Duodenal mucosa (tissue), 2 donors: ENCODE results near the gene CHST10.

Experiments used
- H3K27ac ChIP-seq: one replicate; pipeline ENCODE4 v1.7.0; 2013; ENCODE audit warnings: low read depth, low read length
- H3K27me3 ChIP-seq, 2 donors: one replicate each; pipeline ENCODE4 v1.7.0; 2013; ENCODE audit warnings: low read length in 2 of 2, control low read depth in 1 of 2; ENCODE audit not compliant: insufficient read depth in 2 of 2, control insufficient read depth in 1 of 2
- H3K36me3 ChIP-seq, 2 donors: one replicate each; pipeline ENCODE4 v1.7.0; 2013; ENCODE audit warnings: low read length in 2 of 2, control low read depth in 1 of 2; ENCODE audit not compliant: insufficient read depth in 2 of 2, control insufficient read depth in 1 of 2
- H3K4me1 ChIP-seq, 2 donors: one replicate each; pipeline ENCODE4 v1.7.0; 2013; ENCODE audit warnings: low read length in 2 of 2, control low read depth in 1 of 2; ENCODE audit not compliant: insufficient read depth in 2 of 2, control insufficient read depth in 1 of 2
- H3K4me3 ChIP-seq, 2 donors: one replicate each; pipeline ENCODE4 v1.7.0; 2013; ENCODE audit warnings: low read length in 2 of 2, low read depth in 1 of 2
- H3K9ac ChIP-seq, 2 donors: one replicate each; pipeline ENCODE4 v1.7.0; 2013; ENCODE audit warnings: low read length in 2 of 2, low read depth in 1 of 2
- H3K9me3 ChIP-seq, 2 donors: one replicate each; pipeline ENCODE4 v1.7.0; 2013; ENCODE audit warnings: low read length in 2 of 2, control low read depth in 1 of 2; ENCODE audit not compliant: control insufficient read depth in 1 of 2

CHST10 gene

DNA sequence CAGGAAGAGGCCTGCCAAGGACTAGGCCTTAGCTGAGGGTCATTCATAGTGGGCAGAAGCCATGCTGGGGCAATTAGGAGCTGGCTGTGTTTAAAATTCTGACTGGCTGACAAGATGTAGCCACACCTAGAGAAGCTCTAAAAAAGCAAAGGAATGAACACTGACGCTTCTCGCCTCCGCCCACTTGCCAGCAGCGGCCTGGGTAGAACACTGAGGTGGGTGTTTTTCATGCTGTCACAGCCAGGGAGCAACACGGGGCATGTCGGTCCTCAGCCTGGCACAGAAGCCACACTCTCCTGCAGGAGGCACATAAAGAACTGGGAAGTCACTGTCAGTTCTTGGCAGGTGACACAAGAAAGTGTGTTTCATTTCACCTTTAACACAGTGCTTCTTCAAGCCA is 10.4 kb downstream of the CHST10 start:
- Histone ChIP-seq H3K4me3 (no peak overlapping the region), H3K27me3 (no peaks in the 10 kb centered on the region), H3K9me3 (no peaks in the 10 kb centered on the region), H3K27ac (no peak overlapping the region), H3K9ac (no peak overlapping the region), H3K4me1 (no peaks in the 10 kb centered on the region), H3K36me3 (no peaks in the 10 kb centered on the region)

DNA sequence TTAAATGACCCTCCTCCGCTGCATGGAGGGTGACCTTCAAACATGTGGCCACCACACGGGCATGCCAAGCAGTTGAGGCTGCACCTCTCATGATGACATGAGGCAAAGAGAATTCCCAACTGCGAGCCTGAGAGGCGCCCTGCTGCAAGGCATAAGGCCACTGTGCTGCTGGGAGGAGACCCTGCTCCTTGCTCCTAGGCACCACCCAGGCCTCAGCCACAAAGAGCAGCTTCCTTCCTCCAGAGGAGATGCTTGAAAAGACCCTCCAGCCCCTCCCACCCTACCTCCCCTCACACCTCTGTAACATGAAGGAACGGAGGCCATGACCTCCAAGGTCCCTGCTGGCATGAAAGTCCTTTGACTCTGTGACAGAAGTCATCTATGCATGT is 11.4 kb downstream of the CHST10 start:
- H3K36me3 ChIP-seq = no peaks in the 10 kb centered on the region
- no peak overlapping the region for H3K4me3 ChIP-seq
- no peak overlapping the region for H3K9ac ChIP-seq
- no peak overlapping the region for H3K27ac ChIP-seq
- H3K27me3 ChIP-seq = no peaks in the 10 kb centered on the region
- no peaks in the 10 kb centered on the region for H3K4me1 ChIP-seq
- no peaks in the 10 kb centered on the region for H3K9me3 ChIP-seq

- Histone ChIP-seq H3K9me3 (no peaks in the 10 kb centered on the region), H3K9ac (no peak overlapping the region), H3K36me3 (no peaks in the 10 kb centered on the region), H3K4me1 (no peaks in the 10 kb centered on the region), H3K27me3 (no peaks in the 10 kb centered on the region), H3K4me3 (no peak overlapping the region), H3K27ac (no peak overlapping the region)
Measured at GRCh38 chr2:100405403-100406119, 11.9 kb downstream of the CHST10 start.

- no peak overlapping the region for H3K9ac ChIP-seq
- H3K4me3 ChIP-seq = no peak overlapping the region
- no peaks in the 10 kb centered on the region for H3K4me1 ChIP-seq
- no peaks in the 10 kb centered on the region for H3K36me3 ChIP-seq
- no peaks in the 10 kb centered on the region for H3K27me3 ChIP-seq
- no peak overlapping the region for H3K27ac ChIP-seq
- H3K9me3 ChIP-seq = no peaks in the 10 kb centered on the region
Measured at GRCh38 chr2:100404411-100404810, 13.1 kb downstream of the CHST10 start.

GRCh38 chr2:100403722-100404121 is 13.7 kb downstream of the CHST10 start:
- Histone ChIP-seq H3K36me3 (no peaks in the 10 kb centered on the region), H3K27ac (no peak overlapping the region), H3K9me3 (no peaks in the 10 kb centered on the region), H3K4me3 (no peak overlapping the region), H3K27me3 (no peaks in the 10 kb centered on the region), H3K9ac (no peak overlapping the region), H3K4me1 (no peaks in the 10 kb centered on the region)

GRCh38 chr2:100401268-100401667 is 16.2 kb downstream of the CHST10 start:
- H3K4me3 ChIP-seq = no peak overlapping the region
- no peaks in the 10 kb centered on the region for H3K9me3 ChIP-seq
- H3K27me3 ChIP-seq = no peaks in the 10 kb centered on the region
- H3K4me1 ChIP-seq = no peaks in the 10 kb centered on the region
- no peak overlapping the region for H3K27ac ChIP-seq
- H3K36me3 ChIP-seq = no peaks in the 10 kb centered on the region
- no peak overlapping the region for H3K9ac ChIP-seq

GRCh38 chr2:100399714-100400113 is 17.8 kb downstream of the CHST10 start:
- Histone ChIP-seq H3K4me3 (no peak overlapping the region), H3K9ac (no peak overlapping the region), H3K36me3 (no peaks in the 10 kb centered on the region), H3K27me3 (no peaks in the 10 kb centered on the region), H3K4me1 (no peaks in the 10 kb centered on the region), H3K27ac (no peak overlapping the region), H3K9me3 (no peaks in the 10 kb centered on the region)

DNA sequence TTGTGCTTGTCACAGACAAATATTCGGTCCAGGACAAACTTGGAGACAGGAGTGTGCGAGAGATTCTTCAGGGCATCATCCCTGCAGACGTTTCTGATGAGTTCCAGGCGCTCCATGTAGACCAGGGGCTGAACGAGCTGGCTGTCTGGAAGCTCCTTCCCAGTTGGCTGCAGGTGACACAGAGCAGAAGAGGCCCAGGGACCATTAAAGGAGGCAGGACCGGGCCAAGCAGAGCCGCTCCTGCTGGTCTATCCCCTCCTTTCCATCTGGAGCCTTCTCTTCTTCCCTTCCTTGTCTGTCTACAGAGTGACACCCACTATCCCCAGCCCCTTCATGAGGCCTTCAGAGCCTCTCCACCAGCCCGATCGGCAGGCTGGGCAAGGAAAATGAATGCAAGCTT is 19.5 kb downstream of the CHST10 start:
- Histone ChIP-seq H3K9ac (no peak overlapping the region), H3K36me3 (peaks cover 0 to 5% of the 10 kb centered on the region in 2 donors), H3K4me1 (no peaks in the 10 kb centered on the region), H3K4me3 (no peak overlapping the region), H3K9me3 (no peaks in the 10 kb centered on the region), H3K27me3 (no peaks in the 10 kb centered on the region), H3K27ac (no peak overlapping the region)

- Histone ChIP-seq H3K9ac (no peak overlapping the region), H3K36me3 (peaks cover 0 to 5% of the 10 kb centered on the region in 2 donors), H3K4me3 (no peak overlapping the region), H3K27me3 (no peaks in the 10 kb centered on the region), H3K27ac (no peak overlapping the region), H3K9me3 (no peaks in the 10 kb centered on the region), H3K4me1 (no peaks in the 10 kb centered on the region)
Measured at GRCh38 chr2:100397118-100397860, 20.2 kb downstream of the CHST10 start.

GRCh38 chr2:100396483-100396882 is 21.0 kb downstream of the CHST10 start:
- H3K4me1 ChIP-seq = no peaks in the 10 kb centered on the region
- H3K27ac ChIP-seq = no peak overlapping the region
- H3K36me3 ChIP-seq = peaks cover 0 to 5% of the 10 kb centered on the region in 2 donors
- H3K9ac ChIP-seq = no peak overlapping the region
- no peaks in the 10 kb centered on the region for H3K27me3 ChIP-seq
- no peak overlapping the region for H3K4me3 ChIP-seq
- no peaks in the 10 kb centered on the region for H3K9me3 ChIP-seq
